NCI-H524 treated with DMSO at 0.1 percent for 48 hours (cell line): ENCODE data around the gene COPB1.
A peak's percentile ranks its signal among the peaks of the same experiment; 100 is the strongest.

Experiments
- DNase-seq: peaks from one replicate; lab custom pipeline; 2025; lab: John Stamatoyannopoulos, UW

Gene COPB1

GRCh38 chr11:14435717-14436512 lies 63.7 kb downstream of the COPB1 start:
- no peak for DNase-seq

- no peak for DNase-seq
Observed at GRCh38 chr11:14425621-14426020, 74.0 kb downstream of the COPB1 start.

- no peak for DNase-seq
Observed at GRCh38 chr11:14424096-14424495, 75.5 kb downstream of the COPB1 start.

GRCh38 chr11:14423633-14424032 lies 76.0 kb downstream of the COPB1 start:
- no peak for DNase-seq

- no peak for DNase-seq
Observed at GRCh38 chr11:14422814-14423182, 76.8 kb downstream of the COPB1 start.

GRCh38 chr11:14422052-14422813 lies 77.4 kb downstream of the COPB1 start:
- DNase-seq: peak; percentile 62

GRCh38 chr11:14420223-14420622 lies 79.4 kb downstream of the COPB1 start:
- no peak for DNase-seq

GRCh38 chr11:14418801-14419417 lies 80.7 kb downstream of the COPB1 start:
- peak; percentile 21 for DNase-seq

GRCh38 chr11:14417617-14418374 lies 81.8 kb downstream of the COPB1 start:
- DNase-seq: no peak

GRCh38 chr11:14417186-14417585 lies 82.4 kb downstream of the COPB1 start:
- no peak for DNase-seq

- no peak for DNase-seq
Observed at GRCh38 chr11:14414470-14415461, 84.8 kb downstream of the COPB1 start.

- no peak for DNase-seq
Observed at GRCh38 chr11:14413307-14414069, 86.1 kb downstream of the COPB1 start.

GRCh38 chr11:14411818-14412217 lies 87.8 kb downstream of the COPB1 start:
- no peak for DNase-seq

GRCh38 chr11:14409891-14410290 lies 89.7 kb downstream of the COPB1 start:
- no peak for DNase-seq

- no peak for DNase-seq
Observed at GRCh38 chr11:14408612-14409011, 91.0 kb downstream of the COPB1 start.
